SK-MEL-5 (cell line): ENCODE measurements around the gene HPCAL1. TPM values are rescaled to one million over a fixed set of nuclear protein-coding genes. Genes with fewer than 3 reads are reported as not detected.
"Not testable (repeated sequence)": the region's sequence is repeated elsewhere in the genome, so short reads cannot be mapped to it uniquely, and the experiment has no call there.

ENCODE experiments used
- DNase-seq: peaks from one replicate; pipeline ENCODE4 v3.0.0-alpha.2; 2016; ENCODE audit warnings: low read depth, low spot score
- in situ Hi-C: cut with HindIII; loops from 2 replicates; pipeline ENCODE4 v1.10.0; 2016; ENCODE audit warnings: low sequenced_read_pairs, high pct_unique_total_duplicates, low pct_unique_long_range_greater_than_20kb
- polyA plus RNA-seq, 2 experiments: library from polyadenylated mRNA; depleted of rRNA; stranded (reverse); fragments of >200 nt; gene quantifications; 2 replicates each; pipeline ENCODE4 v1.2.3, GENCODE V29; 2015
- total RNA-seq: library from RNA; depleted of rRNA; stranded (reverse); fragments of >200 nt; shearing (Covaris generic); gene quantifications from 2 replicates; pipeline ENCODE4 v1.2.3, GENCODE V29; 2014; rRNA removed

Gene HPCAL1
- total RNA-seq: 30.5 and 31.7 TPM in 2 replicates
- 83.6 and 93.1 TPM in 2 replicates for polyA plus RNA-seq (2015; cell fraction: cytosol; rRNA removed)
- 17.1 and 18.9 TPM in 2 replicates for polyA plus RNA-seq (2015; cell fraction: nucleus; rRNA removed)

DNA sequence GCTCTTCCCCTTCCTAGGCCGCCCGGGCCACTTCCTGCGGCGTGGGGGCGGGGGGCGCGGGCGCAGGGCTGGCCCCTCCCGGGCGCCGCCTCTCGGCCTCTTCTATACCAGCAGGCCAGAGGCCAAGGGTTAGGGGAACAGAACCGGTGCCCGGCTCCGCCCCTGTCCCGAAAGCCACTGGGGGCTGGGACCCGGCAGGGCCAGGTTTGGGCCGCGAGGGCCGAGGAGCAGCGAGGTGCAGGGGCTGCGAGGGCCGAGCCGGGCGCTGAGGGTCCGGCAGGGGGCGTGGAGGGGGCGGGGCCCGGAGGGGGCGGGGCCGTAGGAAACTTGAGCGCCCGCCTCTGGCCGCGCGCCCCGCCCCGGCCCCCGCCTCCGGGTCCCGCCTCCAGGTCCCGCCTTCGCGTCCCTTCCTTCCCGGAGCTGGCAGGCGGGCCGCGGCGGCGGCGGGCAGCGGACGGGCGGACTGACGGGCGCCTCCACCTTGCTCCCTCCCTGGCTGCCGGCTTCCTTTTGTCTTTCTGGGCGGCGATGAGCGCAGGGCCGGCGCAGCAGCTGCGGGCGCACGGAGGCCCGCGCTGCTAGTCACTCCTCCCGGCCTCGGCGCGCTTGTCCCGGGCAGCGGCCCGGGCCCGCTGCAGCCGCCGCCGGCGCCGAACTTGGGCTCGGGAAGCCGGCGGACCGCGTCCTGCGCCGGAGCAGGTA, at the start of gene HPCAL1:
HPCAL1 (plus strand) TSS at position 426 of the 702 bp plus-strand sequence. CDS start 116,854 bp downstream, outside the sequence.
- in situ Hi-C loops: no loop called here
- DNase-seq: peak; percentile 83

DNA sequence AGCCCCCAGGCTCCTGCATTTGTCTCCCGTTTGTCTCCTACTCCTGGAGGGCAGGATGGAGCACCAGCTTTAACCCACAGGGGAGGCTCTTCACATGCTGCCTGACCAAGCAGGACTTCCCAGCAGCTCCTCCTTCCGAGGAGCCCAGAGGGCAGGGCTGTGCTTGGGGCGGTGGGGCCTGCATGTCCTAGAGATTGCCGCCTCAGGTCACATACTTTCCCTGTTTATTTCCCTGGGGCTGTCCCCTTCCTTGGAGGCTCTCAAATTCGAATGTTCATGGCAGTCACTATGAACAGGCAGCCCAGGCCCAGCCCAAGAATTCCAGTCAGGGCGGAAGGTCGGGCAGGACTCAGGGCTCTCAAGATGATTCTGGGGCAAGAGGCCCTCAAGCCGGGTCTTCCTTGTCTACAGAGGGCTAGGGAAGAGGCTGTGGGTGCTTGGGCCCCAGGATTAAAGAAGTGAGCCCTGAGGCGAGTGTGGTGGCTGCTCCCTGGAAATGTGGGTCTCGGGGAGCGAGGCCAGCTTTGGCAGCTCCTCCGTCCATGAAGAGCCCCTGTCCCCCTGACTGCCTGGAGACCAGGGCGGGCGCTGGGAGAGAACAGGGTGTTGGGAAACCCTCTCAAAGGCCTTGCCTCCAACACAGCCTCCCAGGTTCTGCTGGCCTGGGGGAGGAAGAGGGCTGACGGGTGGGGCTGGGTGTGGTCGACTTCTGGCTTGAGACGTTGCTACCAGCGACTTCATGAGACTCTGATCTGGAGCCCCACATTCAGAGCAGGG, 48.9 kb upstream of the HPCAL1 start:
- in situ Hi-C loops: no loop called here
- DNase-seq: no peak

DNA sequence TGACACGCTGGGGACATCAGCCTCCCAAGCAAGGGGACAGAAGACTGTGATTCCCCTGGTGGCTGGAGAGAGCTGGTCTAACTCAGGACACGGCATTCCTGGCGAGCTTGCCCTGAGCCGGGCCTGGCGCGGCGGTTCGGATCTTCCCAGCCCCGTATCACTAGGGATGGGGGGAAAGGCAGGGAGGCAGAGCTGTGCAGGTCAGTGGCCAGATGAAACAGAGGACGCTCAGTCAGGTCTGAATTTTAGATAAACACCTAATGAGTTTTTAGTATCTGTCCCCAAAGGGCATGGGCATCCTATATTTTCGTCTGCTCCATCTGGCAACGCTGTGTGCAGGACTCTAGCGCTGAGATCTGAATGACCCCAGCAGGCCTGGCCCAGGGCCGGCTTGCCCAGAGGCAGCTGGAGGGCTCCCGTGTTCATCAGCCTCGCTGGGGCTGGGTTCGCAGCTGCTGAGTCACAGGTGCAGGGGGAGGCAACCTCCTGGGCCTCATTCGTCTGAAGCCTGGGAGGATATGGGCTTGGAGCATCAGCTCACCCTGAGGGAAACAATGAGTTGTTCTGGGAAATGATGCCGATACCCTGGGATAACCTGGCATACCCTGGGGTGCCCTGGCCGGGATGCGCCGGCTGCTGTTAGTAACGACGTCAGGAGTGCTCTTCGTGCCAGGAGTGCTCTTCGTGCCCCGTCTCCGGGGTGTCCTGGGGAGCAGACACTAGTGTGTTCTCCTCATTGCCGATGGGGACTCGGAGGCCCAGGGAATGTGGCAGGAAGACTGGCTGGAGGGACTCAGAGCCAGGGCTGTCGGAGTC, 48.1 kb upstream of the HPCAL1 start:
- in situ Hi-C loops: no loop called here
- DNase-seq: no peak

DNA sequence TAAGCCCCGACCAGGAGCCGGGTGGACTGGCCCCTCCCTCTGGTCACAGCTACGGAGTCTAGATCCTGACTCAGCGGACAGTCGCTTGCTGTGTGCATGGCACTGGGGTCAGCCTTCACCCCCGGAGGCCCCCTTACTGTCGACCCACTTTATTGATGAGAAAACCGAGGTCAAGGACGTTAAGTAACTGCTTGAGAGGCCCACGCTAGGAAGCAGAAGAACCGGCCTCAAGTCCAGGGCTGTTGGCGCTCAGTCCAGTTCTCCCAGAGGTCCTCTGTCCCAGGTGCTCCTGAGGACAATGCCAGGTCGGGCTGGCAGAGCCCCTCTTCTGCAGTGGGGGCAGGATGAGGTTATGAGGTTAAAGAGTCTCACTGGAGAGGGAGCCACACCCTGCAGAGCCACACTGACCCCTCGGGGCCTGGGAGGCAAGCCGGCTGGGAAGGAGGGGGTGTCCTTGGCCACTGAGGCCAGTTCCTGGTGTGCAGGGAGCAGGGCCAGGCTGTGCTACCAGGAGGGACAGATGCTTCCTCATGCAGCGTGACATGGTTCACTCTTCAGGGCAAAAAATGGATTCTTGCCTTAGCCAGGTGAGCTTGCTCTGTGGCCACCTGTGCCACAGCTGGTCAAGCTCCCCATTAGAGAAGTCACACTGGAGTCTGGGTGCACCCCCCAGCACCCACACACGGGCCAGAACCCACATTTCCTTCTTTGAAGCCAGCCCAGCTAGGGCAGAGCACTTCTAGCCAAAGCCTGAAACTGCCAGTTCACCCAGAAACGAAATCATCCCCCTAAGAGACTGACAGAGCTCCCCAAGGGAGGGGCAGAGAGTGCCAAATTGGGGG, 47.3 kb upstream of the HPCAL1 start:
- in situ Hi-C loops: no loop called here
- DNase-seq: no peak

DNA sequence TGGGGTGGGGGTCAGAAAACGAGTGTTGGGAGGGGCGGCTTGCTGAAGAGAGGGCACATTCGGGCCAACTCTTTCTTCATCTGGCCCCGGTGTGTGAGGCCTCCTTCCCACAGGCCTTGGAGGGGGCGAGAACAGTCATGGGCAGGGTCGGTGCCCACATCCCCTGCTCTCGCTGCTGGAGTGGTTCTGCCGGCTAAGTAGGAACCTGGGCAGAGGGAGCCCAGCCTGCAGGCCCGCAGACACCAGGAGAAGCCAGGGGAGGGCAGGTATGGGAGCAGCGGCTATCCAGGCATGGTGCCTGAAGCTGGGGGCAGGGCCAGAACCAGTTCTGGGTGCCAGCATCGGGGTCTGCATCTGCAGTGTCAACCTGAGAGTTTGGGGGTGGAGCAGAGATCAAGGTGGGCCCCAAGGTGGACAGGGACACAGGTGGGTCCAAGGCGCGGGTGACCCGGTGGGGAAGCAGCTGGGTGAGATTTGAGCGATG, 46.6 kb upstream of the HPCAL1 start:
- in situ Hi-C loops: no loop called here
- no peak for DNase-seq

DNA sequence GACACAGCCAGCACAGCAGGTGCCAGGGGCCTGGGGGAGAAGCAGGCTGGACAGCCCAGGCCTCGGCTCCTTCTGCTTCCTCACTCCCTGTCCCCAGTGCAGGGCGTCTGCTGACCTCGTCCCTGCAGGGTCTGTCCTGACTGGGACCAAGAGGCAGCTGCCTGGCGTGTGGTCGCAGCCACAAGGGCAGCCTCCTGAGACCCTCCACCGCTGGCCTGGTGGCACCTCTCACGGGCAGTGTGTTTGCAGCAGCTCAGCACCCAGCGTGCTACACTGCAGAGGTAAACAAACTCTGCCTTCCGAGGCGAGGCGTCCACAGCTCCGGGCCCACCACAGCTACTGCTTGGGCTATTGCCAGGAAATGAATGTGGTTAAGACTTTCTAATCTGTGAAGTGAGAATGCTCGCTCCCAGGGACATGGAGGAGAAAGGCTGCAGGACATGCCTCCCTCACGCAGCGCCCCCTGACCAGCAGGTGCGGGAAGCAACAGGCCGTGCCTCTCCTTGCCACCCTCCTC, 46.1 kb upstream of the HPCAL1 start:
- DNase-seq: no peak
- in situ Hi-C loops: no loop called here

DNA sequence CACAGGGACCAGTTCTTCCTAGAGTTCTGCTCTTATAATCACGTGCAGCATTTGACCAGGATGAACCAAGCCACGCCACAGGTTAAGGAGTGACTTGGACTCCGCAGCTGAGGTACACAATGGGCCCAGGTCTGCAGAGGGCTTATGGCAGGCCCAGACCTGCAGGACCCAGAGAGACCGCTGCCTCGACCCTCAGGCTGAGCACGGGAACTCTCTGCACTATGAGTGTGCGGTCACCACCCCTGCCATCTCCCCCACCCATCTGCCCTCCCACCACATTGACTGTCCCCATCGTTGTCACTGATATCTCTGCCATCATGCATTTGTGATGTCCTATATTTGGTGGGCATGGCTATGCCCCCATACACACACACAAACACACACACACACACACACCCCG, 45.7 kb upstream of the HPCAL1 start:
- DNase-seq: no peak
- in situ Hi-C loops: no loop called here

DNA sequence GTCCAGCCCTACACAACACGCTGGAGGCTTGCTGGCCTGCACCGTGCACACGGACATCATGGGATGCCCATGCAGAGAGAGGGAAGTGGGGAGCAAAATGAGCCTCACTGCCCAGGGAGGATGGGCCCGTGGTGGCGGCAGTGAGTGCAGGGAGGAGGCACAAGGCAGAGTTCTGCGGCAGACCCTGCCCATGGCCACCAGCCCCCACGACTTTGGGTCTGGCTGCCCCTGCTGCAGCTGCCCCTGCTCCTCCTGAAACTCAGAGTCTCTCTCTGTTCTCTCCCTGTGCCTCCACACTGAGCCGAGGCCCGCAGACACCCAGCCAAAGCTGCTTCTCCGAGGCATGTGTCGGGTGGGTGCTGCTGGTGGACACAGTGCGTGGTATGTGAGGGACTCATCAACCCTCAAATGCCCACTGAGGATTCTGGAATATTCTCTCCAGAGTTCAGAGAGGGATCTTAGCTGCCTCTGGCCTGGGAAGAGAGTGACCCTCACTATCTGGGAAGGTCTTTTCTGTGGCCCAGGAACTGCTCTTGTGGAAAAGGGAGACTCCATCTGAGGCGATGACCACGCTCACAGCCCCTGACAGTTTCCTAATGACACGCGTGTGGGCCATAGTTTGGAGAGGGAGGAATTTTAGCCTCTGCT, 45.1 kb upstream of the HPCAL1 start:
- in situ Hi-C loops: no loop called here
- no peak for DNase-seq

DNA sequence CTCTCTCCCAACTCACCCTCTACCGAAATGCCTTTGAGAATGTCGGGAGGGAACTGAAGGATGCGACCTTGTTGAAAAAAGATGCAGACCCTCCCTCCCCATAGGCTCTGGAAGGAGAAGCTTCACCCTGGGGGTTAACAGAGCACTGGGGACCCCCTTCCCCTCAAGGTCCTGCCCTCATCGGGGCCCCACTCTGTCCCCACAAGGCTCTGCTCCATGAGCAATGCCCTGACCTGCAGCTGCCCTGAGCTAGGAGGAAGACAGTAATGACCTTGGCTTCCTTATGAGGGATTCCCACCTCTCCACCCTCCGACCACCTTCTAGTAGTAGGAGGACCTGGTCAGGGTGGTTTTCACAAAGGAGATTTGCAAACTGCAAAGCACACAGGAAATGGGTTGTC, 44.4 kb upstream of the HPCAL1 start:
- in situ Hi-C loops: no loop called here
- DNase-seq: no peak

DNA sequence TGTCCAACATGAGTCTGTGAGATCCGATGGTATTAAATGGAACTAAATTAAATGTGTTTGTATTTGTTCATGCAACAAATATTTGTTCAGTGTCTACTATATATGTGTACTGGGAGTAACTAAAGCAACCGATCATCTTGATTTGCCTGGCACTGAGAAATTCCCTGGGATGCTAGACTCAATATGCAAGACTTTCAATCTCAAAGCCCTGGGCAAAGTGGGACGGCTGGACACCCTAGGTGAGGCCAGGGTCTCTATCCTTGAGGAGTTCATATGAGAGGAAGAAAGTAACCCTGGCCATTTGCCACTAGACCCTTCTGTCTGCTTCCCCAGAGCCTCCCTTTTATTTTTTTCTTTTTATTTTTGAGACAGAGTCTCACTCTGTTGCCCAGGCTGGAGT, 44.0 kb upstream of the HPCAL1 start:
- in situ Hi-C loops: no loop called here
- DNase-seq: no peak

DNA sequence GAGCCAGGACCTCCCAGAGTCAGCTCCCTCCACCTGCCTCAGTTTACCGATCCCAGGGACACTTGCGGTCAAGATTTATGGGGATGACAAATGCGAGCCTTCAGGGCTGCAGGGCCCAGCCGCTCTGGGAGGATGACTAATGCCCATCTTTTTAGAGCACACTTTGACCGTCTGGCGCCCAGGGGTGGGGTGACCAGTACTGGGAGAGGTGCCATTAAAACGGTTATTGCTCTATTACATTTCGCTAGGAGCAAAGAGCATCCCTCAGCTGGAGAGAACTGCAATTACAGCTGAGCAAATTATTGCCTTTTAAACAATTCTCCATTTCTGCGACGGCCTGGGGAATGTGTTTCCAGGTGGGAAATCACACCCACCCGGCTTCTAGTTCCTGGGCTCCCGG, 42.6 kb upstream of the HPCAL1 start:
- DNase-seq: no peak

DNA sequence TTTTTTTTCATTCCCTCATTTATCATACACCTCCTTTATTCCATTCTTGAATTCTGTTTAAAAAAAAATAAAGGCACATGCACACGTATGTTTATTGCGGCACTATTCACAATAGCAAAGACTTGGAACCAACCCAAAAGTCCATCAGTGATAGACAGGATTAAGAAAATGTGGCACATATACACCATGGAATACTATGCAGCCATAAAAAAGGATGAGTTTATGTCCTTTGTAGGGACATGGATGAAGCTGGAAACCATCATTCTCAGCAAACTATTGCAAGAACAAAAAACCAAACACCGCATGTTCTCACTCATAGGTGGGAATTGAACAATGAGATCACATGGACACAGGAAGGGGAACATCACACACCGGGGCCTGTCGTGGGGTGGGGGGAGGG, 39.2 kb upstream of the HPCAL1 start:
- DNase-seq, in situ Hi-C loops: not testable (repeated sequence)

More for the DNA sequence above, 42.6 kb upstream of the HPCAL1 start:
- in situ Hi-C loops: no loop called here

DNA sequence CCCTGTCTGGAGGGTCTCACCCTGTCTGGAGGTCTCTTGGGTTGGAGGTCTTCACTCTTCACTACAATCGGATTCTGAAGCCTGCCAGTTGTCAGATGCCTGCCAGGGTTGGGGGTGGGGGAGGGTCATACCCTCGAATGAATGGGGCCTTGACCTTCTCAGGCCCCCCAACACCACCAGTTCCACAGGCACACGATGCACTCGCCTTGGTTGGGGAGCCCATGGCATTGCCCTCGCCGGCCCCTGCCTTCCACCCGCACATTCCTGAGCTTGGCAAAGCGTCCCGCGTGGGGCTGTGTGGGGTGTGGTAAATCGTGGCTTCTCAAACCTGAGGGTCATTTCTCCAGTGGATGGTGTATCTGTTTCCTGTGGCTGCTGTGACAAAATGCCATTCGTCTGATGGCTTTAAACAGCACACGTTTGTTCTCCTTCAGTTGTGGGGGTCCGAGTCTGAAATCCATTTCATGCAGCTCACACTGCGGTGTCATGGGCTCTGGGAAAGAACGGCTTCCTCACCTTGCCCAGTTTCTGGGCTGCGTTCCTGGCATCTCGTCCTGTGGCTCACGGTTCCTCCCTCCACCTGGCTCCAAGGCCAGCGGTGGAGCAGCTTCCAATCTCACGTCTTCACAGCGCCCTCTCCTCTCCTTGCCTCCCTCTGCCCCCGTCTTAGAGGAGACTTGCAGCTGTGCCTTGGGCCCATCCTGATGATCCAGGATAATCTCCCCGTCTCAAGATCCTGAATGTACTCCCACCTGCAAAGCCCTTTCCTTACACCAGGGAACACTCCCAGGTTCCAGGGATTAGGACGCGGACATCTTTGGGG, 38.0 kb upstream of the HPCAL1 start:
- no peak for DNase-seq
- in situ Hi-C loops: no loop called here

DNA sequence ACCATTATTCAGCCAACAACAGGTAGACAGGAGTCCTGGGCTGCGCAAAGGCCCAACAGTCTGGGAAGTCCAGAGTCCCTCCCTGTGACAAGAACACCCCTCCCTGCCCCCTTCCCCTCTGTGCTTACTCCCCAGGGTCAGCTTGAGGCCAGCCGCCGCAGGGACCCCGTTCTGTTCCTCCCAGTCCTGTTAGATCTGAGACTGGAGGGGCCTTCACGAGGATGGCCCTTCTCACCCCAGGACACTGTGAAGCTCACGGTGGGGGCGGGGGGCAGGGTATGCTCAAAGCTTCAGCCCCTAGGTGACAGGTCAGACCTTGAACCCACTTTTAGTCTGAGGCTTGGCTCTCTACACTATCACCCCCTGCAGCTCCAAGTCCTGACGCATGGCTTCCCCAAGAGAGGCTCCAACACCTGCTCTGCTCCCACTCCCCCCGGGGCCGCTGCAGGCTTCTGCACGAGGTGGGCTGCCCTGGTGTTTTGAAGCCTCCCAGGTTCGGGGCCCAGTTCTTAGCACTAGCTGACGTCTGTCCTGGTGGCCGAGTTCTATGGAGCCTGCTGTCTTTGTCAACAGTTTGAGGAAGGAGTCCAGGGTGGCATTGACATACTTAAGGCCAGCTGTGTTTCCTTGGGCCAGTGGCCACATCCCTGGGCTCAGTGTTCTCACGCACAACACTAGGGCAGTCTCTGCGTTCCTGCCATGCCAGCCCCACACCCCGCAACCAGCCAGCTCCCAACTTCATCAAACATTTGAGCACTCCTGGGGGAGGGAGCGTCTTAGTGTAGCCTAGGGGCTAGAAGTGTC, 37.2 kb upstream of the HPCAL1 start:
- no peak for DNase-seq
- in situ Hi-C loops: no loop called here

DNA sequence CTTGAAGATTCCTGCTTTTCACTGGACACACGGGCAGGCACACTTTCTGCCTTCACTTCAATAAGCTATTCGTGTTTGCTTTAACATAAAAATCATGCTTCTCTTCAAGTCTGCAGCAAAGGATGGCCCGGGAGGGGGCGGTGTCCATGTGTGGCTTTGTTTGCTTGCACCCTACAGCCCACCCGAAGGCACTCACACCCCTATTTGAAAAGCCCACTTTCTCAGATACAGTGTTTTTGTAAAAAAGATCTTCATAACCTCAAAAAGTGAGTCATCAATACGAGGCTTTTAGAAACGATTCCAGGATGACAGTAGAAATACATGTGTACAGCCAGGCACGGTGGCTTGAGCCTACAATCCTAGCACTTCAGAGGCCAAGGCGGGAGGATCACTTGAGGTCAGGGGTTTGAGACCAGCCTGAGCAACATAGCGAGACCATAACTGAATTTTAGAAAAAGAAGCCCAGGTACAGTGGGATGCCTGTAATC, 36.5 kb upstream of the HPCAL1 start:
- no peak for DNase-seq
- in situ Hi-C loops: no loop called here
